Hematopoietic multipotent progenitor cell treated with erythropoietin and hydrocortisone succinate and interleukin-3 and kit ligand, for 6 days (in vitro differentiated cells): ENCODE measurements around the gene GLDC.
"Not testable (repeated sequence)": the region's sequence is repeated elsewhere in the genome, so short reads cannot be mapped to it uniquely, and the experiment has no call there.

Experiments
- DNase-seq: peaks from one replicate; pipeline ENCODE4 v3.0.0-alpha.2; 2015

The GLDC gene

DNA sequence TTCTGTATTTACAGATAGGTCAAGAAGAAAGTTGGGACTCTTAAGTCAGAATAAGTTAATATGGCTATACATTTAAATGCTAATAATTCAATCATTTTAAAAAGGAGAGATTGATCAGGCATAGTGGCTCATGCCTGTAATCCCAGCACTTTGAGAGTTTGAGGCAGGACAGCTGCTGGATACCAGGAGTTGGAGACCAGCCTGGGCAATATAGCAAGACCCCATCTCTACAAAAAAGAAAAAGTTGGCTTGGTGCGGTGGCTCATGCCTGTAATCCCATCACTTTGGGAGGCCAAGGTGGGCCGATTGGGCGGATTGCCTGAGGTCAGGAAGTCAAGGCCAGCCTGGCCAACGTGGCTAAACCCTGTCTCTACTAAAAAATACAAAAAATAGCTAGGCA lies 15.0 kb upstream of the GLDC start:
- no peak for DNase-seq

DNA sequence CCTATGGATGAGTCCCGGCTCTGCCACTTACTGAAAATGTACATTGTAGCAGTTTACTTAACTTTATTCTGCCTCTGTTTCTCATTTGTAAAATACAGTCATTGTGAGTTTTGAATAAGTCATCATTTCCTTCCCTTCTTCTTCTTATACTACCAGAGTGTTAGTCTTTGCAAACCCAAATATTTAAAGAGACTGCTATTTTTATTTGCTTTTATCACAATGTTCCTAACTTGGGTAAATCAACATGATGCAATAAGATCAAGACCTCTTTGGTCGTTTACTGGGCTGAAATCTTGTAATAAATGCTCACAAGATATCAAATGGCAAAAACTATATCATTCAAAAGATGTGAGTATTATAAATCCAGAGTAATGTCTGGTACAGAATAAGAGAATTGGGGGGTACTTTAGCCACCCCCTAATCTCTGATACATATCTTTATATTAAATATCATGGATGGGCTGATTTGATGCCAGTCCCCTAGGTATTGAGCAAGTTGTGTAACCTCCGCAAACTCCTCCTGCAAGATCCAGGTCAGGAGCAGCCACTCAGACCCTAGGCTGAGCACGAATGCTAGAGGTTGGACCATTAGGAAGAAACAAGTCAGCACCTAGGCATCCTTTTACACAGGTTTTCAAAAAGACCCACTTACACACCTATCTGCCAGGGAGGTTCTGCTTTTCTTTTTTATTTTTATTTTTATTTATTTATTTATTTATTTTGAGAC lies 13.3 kb upstream of the GLDC start:
- no peak for DNase-seq

DNA sequence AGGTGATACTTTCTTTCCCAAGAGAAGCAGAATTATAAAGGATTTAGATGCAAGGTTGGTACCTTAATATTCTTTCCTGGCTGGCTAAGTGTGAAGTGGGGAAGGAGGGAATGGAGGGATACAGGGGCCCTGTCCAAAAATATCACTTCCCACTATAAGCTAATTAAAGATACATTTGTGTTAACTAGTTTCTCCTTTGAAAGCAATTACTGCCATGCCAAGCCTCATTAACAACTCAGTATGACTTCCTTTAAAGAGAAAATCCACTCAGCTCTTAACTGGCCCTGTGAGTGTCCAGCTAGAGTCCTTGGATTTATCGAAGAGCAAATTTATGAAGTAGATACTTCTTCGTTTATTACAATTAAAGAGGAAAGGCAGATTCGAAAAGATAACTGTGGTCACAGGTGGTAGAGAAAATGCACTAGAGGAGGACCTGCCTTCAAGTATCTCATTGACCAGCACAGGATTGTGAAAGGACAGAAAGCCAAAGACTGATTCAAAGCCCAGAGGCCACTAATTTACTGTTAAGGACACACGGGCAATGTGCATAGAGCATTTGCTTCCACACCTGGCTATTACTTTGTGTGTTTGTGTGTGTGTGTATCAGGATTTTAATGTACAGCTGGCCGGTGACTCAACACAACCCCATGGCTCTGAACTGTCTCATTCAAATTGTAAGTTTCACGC lies 11.2 kb upstream of the GLDC start:
- no peak for DNase-seq

DNA sequence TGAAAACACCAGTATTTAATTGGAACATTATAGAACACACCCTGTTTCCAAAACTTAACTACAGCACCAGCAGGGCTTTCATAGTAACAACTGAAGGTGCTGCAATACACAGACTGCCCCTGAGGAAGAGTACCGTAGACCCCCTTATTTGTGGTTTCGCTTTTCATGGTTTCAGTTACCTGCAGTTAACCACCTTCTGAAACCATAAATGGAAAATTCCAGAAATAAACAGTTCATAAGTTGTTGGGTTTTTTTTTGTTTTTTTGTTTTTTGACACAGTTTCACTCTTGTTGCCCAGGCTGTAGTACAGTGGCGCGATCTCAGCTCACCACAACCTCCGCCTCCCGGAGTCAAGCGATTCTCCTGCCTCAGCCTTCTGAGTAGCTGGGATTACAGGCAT lies 9.5 kb upstream of the GLDC start:
- no peak for DNase-seq

- DNase-seq: no peak
These were observed 736 bp upstream of the GLDC start for GRCh38 chr9:6646293-6646636.

DNA sequence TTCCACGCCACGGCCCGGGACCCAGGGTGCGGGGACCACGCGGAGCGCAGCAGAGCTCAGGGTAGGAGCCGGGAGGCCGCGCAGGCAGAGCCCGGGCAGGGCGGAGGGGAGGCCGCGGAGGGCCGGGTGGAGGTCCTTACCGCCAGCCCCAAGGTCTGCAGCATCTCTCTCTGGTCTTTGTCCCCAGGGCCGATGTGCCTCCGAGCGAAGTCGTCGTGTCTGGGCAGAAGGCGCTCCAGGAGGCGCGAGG lies 499 bp downstream of the GLDC start:
- DNase-seq: not testable (repeated sequence)

DNA sequence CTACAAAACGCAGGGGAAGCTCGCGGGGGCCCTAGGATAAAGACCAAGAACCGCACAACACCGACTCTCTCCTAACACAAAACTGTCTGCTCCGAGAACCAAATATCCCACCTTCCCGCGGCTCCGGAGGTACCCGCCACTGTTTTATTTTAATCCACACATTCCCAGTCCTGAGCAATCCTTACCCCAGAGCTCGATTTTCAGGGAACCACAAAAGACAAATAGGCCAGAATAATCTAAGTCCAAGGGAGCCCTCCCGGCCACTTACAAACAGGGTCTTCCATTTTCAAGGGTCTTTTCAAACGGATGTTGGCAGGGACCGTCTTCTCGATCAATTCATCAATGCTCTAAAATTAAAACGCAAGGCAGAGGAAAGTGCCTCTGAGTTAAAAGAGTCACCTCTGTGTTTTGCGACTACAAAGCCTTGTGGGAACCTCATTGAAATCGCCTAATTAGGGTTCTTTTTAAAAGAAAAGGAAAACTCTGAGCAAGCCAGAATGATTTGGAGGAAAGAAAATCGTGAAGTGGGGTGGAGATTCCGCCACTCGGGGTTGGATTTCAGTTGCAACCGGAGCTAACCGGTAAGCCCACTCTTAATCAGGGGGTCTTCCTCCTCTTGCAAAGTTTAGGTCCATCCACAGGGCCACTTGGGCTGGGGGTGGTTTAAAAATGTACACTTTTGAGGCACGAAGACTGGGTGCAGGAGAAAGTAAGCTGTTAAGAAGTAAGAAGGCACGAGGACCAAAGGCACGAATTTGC lies 1.0 kb downstream of the GLDC start:
- DNase-seq: peak; percentile 20

- no peak for DNase-seq
These were observed 3.6 kb downstream of the GLDC start for GRCh38 chr9:6641961-6642360.

GRCh38 chr9:6641561-6641960 lies 4.0 kb downstream of the GLDC start:
- DNase-seq: no peak

DNA sequence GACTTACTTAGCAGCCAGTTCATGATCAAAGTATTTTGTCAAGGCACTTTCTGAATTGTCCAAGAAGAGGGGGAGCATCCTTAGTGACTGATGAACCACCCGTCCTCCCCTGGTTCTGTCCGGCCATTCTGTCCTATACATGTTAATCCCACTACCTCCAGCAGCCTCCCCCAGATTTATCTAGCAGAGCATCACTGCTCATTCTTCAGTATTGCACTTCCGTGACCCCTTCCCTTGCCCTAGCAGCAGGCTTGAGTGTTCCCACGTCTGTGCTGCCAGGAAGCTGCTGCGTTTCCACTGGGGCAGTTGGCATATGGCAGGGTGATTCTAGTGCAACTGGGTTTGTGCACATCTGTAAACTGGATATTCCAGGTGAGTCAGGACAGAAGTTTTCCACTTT lies 4.5 kb downstream of the GLDC start:
- DNase-seq: no peak

DNA sequence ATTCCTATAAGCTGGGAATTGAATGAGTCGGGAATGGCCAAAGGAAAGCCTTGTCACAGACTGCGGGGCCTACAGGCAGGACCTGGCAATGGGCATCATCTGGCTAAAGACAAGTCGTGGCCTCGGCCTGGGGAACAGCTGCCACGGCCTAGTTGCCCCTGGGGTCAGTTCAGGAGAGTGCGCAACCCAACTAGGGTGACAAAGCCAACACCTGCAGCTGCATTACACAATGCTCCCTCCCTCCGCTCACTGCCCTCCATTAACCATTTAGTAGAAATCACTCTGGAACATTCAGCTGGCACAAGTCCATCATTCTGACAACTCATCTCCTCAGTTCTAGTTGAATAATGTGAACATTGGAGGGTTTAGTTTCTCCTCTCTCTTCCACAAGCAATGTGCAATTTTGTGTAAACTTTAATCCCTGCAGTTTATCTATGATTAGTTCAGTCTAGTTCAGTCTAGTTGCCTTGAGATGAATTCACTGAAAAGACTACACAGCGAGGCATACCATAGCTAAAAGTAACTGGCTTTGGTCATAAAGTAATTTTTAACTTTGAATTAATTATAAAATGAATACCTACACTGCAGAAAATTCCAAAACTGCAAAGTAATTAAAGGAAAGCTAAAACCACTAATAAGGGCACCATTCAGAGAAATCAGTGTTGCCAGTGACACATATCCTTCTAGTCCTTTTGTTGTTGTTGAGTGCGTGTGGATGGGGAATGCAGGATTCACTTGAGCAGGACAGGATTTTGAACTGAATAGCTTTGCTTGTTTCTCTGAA lies 5.1 kb downstream of the GLDC start:
- no peak for DNase-seq

DNA sequence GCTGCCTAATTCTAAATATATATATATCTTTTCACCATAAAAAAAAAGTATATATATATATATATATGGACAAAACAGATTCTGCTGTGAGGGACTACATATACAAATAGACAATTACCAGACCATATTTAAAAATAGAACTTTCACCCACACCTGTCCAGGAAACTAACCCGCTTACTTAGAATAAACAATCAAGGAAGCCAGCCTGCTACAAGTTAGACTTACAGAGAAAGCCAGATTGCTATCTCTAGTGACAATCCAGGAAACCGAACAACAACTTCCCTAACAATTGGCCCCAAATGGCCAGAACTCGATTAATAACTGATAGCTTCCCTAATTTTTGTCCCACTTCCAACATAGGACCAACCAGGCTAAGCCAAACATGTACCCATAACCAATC lies 5.9 kb downstream of the GLDC start:
- no peak for DNase-seq

- no peak for DNase-seq
These were observed 11.1 kb downstream of the GLDC start for GRCh38 chr9:6634444-6634843.

DNA sequence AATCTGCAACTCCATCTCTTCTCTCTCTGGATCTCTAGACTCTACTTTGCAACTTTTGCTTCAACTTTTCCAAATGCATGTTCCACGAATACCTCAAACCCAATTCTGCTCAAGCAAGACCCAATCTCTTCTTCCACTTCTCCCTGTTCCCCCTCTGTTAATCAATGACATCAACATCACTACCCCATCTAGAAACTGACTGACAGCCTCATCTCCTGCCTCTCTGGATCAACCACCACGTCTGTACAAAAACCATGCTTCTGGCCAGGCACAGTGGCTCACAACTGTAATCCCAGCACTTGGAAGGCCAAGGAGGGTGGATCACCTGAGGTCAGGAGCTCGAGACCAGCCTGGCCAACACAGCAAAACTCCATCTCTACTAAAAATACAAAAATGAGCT lies 12.2 kb downstream of the GLDC start:
- DNase-seq: no peak

- DNase-seq: no peak
These were observed 12.9 kb downstream of the GLDC start for GRCh38 chr9:6632516-6633183.

- no peak for DNase-seq
These were observed 14.4 kb downstream of the GLDC start for GRCh38 chr9:6631207-6631512.

DNA sequence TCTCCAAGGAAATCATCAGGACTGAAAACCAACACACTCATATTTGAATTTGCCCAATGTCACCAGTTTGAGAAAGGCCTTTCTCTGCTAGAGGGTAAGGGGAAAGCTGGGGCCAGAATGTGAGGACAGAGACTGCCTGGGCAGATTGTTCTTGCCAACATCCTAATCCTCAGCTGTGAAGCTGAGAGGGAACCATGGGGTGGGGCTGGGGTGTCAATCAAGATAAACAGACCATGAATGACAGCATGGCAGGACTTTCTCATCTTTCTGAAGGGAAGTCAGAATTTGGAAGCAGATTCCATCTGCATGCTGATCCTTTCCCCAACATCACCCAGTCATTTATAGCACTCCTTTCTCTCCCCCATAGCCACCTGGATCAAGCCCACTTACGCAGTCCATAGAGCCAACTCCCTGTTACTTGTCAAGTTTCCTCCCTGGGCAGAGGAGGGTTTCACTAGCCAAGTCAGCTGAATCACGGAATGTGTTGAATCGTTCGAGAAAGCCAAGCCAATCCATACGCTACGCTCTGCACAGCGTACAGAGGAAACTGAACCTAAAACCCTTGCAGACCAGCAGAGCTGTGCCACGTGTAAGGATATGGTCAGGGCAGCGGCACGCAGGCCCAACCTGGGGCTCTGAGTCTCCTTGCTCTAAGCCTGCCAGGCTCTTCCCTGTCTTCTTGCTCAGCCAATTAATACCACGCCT lies 14.9 kb downstream of the GLDC start:
- no peak for DNase-seq

GRCh38 chr9:6628704-6629103 lies 16.8 kb downstream of the GLDC start:
- DNase-seq: no peak

- DNase-seq: no peak
These were observed 20.2 kb downstream of the GLDC start for GRCh38 chr9:6625363-6625762.

DNA sequence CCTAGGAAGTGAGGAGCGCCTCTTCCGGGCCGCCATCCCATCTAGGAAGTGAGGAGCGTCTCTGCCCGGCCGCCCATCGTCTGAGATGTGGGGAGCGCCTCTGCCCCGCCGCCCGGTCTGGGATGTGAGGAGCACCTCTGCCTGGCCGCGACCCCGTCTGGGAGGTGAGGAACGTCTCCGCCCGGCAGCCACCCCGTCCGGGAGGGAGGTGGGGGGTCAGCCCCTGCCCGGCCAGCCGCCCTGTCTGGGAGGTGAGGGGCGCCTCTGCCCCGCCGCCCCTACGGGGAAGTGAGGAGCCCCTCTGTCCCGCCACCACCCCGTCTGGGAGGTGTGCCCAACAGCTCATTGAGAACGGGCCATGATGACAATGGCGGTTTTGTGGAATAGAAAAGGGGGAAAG lies 22.7 kb downstream of the GLDC start:
- DNase-seq: not testable (repeated sequence)

GRCh38 chr9:6620796-6621195 lies 24.7 kb downstream of the GLDC start:
- no peak for DNase-seq

GRCh38 chr9:6620353-6620752 lies 25.2 kb downstream of the GLDC start:
- DNase-seq: no peak

DNA sequence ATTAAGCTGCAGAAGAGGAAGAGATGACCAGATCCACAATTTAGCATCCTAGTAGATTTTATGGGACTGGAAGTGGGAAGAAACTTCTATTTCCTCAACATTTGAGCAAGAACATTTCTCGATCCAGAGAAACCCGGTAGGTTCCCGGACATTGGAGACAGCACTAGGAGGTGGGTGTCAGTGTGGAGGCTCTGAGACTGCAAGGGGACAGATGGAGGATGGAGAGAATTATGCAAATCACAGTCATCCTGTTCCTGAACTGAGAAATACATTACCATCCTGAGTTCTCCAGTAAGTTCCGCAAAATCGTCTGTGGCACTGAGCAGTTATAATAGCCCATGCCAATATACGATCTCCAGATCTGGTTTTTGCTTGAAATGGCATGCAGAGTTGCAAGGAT lies 25.6 kb downstream of the GLDC start:
- no peak for DNase-seq
